Measurements from ENCODE around the gene RWDD4.
"Not testable (repeated sequence)": the region's sequence is repeated elsewhere in the genome, so short reads cannot be mapped to it uniquely, and the experiment has no call there.

The RWDD4 gene

DNA sequence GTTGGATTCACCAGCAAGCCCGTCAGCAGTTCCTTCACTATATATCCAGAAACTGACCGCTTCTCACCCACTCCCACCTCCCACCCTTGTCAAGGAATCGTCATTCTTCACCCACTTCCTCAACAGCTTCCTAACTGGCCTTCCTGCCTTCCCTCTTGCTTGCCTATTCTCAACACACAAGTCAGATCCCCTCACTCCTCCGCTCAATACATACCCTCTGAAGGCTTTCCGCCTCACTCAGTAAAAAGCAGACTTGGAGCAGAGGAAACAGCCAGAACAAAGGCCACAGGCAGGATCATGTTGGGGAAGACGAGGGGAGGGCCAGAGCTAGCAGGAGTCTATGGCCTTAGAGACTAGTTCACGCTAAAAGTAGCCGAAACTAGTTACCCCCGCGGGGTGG lies 23.7 kb downstream of the RWDD4 start:
- no peak for DNase-seq

DNA sequence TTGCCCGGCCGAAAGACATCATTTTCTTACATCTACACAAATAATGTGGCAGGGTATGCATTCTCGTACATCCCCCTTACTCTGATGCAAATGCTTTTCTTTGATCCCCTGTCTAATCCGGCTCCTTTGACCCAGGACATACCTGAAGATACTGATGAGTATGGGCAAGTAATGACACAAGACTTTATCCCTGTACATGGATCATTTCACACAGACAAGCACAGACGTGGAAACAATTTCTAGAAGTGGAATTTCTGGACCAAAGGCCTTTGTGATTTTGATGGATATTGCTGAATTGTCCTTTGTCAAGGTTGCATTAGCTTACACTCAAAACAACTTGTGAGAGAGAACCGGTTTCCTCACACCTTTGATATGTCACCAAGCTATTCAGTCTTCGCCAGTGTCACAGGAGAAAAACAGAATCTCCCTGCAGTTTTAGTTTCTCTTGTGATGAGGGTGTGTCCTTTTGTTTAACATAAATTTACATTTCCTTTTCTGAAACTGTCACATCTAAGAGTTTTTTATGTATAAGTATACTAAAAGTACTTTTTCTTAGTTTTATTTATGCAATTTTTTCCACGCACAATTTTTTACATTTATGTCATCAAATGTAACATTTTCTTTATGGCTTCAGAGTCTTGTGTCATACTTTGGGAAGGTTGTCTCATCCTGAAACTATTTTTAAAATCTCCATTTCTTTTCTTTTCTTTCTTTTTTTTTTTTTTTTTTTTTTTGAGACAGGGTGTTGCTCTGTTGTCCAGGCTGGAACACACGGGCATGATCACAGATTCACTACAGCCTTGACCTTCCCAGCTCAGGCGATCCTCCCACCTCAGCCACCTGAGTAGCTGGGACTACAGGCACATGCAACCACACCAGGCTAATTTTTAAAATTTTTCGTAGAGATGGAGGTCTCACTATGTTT lies 25.2 kb downstream of the RWDD4 start:
- DNase-seq: no peak

DNA sequence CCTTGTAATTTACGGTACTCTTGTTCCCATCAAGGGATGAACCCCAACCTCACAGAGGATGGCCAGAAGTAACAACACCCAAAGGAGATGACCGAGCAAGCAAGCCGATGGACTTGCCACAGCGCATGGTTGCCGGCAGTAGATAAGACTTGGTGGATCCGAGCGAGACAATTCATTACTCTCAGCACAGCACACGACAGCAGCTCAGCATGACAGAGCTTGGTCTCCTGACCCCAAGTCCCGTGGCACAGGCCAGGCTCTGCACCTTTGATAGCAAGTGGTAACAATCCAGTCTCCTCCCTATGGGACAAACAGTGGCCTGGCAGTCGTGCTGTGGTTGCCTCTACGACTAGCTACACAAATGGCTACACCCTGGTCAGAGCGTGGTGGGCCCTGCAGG lies 26.3 kb downstream of the RWDD4 start:
- no peak for DNase-seq

DNA sequence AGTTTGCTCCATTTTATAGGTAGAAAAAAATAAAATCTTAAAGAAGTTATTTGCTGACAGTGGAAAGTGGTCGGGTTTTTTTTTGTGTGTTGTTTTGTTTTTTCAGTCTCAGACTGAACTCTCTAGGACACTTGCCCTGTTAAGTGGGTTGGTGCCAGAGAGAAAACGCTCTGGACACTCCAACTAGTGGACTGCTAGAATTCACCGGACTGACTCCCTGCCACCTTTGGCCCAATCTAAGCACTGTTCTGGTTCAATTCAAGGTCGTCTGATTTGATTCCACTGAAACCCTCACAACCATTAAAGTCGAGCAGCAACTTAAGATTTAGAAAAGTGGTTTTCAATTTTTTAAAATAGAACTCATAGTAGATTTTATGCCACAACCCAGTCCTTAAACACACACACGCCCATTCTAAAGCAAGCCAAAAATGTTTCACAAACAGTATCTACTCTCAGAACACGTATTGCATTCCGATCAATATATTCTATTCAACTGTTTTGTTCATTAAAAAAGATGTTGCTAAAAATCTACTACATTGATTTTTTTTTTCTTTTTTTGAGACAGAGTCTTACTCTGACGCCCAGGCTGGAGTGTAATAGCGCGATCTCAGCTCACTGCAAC lies 27.3 kb downstream of the RWDD4 start:
- no peak for DNase-seq

DNA sequence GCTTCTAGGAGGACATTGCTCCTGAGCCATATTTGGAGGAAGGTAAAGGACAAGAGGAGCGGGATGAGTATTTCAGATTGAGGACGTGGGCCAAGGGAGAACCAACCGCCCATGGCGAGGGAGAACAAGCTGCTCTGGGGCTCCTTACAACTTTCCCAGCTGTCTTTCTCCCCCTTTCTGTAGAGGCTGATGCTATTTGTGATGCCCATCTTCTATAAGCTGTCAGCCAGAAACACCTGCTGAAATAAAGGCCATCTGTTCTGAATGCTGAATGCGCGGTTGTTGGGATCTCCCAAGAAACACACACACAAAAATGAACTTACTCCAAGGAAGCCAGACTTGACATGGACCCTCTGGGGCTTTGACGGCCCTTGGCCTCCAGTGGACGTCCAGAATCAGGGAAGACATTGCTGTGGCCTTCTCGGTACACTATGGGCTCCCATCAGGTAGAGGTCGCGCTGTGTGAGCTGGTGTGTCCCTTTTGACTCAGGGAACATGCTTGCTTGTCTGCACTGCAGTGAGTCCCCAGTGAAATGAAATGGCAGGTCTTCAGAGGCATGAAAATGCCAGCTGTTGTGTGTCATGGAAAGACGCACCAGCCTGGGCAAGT lies 30.9 kb downstream of the RWDD4 start:
- no peak for DNase-seq

DNA sequence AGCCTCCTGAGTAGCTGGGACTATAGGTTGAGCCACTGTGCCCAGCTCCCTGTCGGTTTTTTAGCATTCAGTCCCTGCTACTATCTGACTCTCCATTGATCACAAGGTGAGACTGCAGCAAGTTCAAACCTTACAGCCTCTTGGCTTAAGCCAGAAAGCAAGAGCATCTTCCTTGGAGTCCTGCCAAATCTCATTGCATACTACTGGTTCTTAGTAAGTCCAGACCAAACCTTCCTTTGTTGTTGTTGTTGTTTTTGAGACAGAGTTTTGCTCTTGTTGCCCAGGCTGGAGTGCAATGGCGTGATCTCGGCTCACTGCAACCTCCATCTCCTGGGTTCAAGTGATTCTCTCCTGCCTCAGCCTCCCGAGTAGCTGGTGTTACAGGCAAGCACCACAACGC lies 31.7 kb downstream of the RWDD4 start:
- DNase-seq: not testable (repeated sequence)

DNA sequence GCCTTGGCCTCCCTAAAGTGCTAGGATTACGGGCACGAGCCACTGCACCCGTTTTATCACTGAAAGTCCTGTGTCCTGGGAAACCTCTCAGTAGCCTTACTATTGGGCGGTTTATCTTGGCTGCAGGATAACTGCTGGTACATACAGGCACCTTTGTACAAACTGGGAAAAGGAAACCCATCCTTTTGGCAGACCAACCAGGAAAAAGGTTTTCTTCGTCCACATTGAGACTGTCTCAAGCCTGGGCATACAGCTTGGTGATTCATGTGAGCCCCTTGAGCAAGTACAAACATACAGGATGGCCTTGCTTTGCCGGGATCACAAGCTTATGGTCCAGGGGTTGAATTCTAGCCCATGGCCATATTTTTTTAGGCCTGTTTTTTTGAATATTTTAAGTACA lies 32.8 kb downstream of the RWDD4 start:
- DNase-seq: no peak

DNA sequence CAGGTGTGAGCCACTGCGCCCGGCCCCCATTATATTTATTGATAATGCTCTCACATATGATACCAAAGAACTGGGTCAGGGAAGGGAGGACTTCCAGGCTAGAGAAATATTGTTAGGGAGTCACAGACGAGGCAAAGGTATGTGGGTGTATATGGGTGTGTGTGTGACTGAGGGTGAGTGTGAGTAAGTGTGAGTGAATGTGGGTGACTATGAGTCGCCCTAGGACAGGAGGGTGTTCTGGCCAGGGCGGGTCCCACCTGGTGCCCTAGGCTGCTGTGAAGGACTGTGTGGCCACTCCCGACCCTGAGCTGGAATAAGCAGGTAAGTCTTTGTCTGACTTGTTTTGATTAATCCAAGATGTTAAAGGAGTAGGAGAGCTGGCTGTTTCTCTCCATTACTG lies 34.4 kb downstream of the RWDD4 start:
- no peak for DNase-seq

DNA sequence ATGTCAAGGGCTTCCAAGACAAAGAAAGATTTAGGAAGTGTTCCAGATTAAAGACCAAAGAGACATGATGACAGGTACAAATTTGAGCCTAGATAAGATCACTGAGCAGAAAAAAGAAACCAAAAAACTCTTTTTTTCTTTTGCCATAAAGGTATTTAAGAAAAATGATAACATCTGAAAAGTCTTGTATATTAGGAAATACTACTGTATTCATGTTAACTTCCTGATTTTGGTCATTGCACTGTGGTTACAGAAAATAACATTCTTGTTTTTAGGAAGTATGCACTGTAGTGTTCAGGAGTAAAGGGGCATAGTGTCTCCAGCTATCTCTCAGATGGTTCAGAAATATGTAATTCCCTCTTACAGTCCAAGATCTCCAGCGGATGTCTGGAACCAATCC lies 37.1 kb downstream of the RWDD4 start:
- no peak for DNase-seq

DNA sequence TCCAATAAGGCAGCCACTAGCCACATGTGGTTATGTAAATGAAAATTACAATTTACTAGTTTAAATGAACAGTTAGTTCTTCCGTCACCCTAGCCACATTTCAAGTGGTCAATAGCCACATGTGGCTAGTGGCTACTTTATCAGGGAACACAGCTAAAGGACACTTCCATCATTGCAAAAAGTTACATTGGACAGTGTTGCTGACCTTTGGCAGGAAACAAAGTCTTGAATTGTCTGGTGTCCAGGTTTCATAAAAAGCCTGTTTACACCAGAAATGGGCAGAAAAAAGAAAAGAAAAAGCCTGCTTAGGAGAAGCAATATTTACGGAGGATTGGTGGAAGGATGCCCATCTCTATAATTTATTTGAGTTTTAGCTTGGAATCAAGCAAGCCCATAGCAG lies 38.6 kb downstream of the RWDD4 start:
- no peak for DNase-seq

DNA sequence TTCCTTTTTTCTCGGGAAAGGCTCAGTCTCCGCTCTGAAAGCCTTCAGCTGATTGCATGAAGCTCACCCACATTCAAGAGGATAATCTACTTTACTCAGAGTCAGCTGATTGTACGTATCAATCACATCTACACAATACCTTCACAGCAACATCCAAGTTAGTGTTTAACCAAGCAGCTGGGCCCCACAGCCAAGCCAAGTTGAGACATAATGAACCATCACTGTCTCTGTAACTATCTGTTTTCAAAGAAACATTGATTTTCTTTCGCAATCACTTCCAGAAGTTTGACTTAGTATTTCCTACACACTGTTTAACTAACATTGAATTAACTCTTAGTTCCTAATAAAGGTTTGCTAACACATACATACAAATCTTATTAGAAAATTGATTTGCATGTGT lies 40.3 kb downstream of the RWDD4 start:
- no peak for DNase-seq

DNA sequence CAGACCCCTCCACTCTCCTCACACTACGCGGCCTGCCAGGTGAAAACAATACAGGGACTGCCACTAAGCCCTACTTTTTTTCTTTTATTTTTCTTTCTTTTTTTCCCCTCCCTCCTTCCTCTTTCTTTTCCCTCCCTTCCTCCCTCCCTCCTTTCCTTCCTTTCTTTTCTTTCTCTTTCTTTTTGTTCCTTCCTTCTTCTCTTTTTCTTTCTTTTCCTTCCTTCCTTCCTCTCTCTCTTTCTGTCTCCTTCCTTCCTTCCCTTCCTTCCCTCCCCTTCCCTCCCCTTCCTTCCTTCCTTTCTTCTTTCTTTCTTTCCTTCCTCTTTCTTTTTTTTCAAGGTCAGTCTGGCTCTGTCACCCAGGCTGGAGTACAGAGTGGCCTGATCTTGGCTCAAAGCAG lies 41.9 kb downstream of the RWDD4 start:
- no peak for DNase-seq

DNA sequence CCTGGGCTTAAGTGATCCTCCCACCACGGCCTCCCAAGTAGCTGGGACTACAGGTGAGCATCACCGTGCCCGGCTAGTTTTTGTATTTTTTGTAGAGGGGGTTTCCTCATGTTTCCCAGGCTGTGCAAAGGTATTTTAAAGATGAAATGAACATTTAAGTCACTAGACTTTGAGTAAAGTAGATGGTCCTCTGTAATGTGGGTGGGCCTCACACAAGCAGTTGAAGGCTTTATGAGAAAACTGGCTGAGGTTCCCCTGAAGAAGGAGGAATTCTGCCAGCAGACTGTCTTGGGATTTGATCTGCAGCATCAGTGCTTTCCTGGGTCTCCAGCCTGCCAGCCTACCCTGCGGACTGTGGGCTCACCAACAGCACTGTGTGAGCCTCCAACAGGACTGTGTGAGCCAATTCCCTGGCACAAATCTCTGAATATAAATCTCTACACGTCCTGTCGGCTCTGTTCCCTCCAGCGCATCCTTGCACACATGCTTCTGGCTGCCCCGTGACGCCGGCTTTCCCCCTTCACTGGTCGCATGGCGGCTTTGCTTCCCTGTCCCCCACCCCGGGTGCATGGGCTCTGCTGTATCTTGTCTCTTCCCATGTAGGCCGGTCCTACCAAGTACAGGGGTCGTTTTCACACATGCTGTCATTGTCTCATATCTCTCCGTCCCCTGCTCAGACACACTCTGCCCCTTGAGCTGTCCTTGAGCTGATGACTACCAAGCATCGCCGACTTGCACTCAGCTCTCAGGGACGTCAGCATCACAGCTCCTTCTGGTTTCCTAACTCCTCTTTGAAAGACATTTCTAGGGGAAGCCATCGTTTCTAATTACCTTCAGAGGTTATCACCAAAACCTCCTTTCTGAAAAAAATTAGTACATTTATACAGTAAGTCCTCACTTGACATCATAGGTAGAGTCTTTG lies 46.4 kb downstream of the RWDD4 start:
- DNase-seq: no peak

DNA sequence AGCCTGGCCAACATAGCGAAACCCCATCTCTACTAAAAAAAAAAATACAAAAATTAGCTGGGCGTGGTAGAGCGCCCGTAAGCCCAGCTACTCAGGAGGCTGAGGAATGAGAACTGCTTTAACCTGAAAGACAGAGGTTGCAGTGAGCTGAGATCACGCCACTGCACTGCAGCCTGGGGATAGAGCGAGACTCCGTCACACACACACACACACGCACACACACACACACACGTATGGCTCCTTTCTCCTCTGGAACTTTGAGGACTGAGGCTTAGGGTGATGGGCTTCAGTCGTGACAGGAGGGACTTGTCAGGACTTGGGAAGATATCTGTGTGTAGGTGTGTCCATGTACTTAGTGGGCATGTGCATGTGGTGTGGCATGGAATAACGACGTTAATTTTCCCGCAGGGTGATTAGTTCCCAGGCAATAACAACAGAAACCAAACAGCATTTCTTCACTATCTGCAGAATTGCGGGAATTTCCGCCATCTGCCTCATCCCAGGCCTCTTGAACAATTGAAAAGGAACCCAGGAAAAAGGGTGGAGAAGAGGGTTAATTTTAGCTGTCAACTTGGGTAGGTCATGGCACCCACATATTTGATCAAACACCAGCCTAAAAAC lies 47.7 kb downstream of the RWDD4 start:
- no peak for DNase-seq

DNA sequence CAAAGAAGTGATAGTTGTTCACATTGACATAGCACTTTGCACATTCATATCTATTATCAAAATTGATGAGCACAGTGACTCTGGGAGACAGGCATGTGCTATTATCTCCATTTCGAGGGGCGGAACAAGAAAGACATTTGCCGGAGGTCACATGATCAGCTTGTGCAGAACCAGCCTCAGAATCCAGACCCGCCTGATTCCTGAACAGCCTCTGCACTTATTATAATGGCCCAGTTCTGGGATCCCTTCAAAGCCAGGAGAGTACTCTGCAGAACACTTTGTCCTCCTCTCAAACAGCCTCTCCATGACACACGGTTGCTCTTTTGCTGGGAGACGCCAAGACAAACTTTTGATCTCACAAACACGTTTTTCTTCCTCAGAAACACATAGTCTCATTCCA lies 48.4 kb downstream of the RWDD4 start:
- no peak for DNase-seq

DNA sequence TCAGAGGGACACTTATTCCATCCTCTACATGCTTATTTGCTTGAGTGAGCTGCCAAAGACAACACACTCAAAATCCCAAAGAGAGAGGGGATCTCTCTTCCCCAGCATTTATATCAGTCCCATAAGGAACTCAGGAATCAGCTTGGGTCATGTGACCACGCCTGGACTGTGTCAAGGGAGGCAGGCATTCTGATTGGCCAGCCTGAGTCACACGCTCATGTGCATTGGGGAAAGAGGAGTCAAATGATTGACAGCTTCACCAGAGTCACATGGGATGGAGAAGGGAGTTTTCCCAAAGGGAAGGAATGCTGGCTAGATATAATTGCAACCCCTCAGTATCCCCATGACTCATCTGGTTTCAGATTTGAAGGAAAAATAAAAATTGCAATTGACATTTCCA lies 49.0 kb downstream of the RWDD4 start:
- DNase-seq: no peak

DNA sequence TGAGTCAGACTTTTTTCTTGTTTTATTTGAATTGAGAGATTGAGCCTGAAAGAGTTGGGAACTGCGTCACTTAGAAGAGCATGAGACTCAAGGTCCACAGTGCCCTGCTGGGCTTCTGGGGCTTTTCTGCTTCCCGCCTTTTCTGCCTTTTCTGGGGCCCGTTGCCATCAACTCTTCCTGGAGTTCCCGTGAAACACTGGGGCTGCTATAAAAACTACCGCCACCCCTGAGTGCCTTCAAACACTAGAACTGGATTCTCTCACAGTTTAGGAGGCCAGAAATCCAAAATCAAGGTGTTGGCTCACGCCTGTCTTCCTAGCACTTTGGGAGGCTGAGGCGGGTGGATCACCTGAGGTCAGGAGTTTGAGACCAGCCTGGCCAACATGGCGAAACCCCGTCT lies 49.8 kb downstream of the RWDD4 start:
- DNase-seq: no peak

DNA sequence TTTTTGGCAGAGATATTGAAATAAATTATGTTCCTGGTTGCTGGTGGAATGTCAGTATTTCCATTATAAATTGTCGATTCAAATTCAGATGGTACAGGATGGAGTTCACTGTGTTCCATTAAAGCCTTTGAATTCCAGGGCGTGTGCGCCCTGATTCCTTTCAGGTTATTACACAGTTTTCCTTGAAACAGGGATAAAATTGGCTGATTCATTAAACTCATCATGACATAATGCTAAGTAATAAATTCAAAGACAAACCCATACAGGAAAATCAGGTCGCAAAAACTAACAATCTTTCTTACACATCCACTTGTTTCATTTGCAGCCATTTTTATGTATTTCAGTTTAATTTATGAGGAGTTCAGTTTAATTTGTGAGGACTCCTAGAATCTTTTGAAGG lies 51.1 kb downstream of the RWDD4 start:
- DNase-seq: no peak

DNA sequence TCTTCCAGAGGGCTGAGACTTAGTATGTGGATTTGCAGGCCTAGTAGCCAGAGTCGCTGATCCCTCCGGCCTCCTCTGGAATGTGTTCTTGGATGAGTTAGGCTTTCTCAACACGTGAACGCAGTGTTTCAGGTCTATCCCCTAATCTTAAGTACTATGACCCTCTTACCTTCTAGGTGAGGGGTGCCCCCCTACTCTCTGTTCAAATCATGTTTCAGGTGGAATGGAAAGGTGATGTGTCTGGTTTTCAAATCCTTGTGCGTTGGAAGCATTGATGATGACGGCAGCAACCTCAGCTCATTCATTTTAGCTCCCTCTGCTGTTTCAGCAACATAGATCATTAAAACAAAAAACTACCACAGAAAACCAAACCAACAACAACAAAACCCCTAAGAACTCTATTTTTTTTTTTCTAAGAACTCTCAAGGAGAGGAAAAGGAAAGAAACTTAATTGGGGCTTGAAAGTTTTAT lies 56.4 kb downstream of the RWDD4 start:
- peak in 1 of 2 donors; percentile 9 for DNase-seq

DNA sequence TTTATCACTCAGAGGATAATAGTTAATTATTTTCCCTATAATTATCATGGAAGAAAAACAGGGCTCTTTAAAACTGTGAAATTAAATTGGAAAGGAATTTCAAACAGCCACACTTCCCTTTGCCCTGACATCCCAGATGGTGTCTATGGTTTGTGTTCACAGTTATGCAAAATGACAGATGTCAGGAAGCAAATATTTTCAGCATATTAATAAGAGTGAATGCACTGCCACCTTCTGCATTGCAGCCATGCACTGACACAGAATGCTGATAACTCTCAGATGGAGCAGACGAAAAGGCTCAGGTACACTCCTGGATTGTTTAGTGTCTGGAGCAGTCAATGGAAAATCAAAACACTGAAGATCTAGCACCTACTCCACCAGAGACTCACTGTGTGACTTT lies 57.6 kb downstream of the RWDD4 start:
- peak in 1 of 2 donors; percentile 4 for DNase-seq

DNA sequence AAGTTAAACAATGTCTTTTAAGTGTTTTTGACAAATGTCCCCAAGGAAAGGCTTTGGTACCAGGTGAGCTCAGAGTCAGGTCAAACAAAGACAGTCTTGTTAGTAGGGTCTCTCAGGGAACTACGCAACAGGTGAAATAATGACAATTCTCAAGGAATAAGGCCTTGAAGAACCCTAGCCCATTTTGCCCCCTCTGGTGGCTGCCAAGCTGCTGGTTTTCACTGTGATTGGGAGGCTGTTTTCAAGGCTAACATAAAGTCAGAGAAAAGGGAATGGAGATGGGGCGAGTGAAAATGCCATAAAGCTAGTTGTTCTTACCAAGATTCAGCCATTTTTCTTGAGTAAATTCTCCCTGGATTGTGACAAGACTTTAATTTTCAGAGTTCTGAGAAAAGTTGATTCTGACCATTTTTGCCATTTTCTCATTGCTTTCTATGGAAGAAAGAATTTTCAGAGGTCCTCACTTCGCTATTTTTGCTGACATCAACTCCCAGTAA lies 58.7 kb downstream of the RWDD4 start:
- DNase-seq: no peak

DNA sequence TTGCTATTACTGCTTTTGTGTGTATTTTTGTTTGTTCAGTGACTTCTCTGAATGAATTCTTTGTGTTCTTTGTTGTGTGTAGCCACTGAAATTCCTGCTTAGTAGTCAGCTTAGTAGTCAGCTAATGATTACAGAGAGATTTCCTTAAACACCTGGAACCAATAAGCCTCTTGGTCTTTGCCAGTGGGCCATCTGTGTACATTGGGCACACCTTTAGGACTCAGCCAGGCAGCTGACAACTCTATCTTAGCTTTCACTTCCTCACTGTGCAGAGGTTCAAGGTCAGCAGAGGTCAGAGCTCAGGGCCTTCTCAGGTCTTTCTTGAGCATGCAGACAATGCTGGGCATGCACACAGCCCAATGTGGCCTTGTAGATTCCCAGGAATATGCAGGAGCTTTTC lies 59.3 kb downstream of the RWDD4 start:
- no peak for DNase-seq
